GM19372 (cell line): ENCODE measurements around the gene WDR86.

Experiments used
- ATAC-seq: cut with Tn5 transposase; IDR thresholded peaks from one replicate; pipeline ENCODE4 v1.9.1; 2021; ENCODE audit warnings: mild to moderate bottlenecking, low read depth, moderate library complexity; ENCODE audit not compliant: unreplicated experiment

Gene WDR86

DNA sequence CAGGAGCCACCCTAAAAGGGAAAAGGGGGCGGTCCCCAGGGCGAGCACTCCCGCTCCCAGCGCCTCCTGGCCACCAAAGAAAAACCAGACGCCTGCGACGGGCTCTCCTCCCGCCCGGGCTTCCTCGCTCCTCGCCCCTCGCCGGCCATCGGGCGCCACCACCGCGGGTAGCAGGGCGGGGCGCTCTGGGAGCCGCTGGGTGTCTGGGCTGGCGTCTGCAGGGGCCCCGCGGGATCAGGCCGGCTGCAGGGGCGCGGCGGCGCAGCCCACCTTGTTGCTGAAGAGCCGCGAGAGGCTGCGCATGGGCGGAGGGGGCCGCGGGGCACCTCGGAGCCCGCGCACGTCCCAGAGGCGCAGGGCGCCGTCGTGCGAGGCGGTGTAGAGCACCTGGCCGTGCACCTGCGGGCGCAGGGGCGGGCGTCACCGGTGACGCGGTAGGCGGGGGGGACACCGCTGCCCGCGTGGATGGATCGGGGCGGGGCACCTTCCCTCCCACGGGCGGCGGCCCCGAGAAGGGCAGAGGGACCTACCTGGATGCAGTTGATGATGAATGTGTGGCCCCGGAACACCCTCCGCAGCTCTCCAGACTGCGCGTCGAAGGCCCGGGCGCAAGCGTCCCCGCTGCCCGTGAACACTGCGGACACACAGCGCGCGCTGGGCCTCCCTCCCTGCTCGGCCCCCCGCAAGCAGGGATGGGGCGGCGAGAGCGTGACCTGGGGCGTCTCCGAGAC is 28.3 kb downstream of the WDR86 start:
- peak; percentile 49 for ATAC-seq

DNA sequence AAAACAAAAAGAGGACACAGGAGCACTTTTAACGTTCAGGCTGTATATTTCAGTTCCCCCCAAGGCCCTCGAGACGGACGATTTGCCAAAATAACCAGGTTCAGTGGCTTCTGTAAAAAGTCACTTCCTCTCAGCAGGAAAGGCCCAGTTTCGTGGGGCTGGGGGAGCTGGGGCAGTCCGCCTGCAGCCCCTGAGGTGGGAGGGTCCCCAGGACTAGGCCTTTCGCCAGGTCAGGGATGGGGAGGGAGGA is 28.8 kb downstream of the WDR86 start:
- ATAC-seq = peak; percentile 23

- peak; percentile 8 for ATAC-seq
Measured at GRCh38 chr7:151380199-151381097, 29.4 kb downstream of the WDR86 start.

DNA sequence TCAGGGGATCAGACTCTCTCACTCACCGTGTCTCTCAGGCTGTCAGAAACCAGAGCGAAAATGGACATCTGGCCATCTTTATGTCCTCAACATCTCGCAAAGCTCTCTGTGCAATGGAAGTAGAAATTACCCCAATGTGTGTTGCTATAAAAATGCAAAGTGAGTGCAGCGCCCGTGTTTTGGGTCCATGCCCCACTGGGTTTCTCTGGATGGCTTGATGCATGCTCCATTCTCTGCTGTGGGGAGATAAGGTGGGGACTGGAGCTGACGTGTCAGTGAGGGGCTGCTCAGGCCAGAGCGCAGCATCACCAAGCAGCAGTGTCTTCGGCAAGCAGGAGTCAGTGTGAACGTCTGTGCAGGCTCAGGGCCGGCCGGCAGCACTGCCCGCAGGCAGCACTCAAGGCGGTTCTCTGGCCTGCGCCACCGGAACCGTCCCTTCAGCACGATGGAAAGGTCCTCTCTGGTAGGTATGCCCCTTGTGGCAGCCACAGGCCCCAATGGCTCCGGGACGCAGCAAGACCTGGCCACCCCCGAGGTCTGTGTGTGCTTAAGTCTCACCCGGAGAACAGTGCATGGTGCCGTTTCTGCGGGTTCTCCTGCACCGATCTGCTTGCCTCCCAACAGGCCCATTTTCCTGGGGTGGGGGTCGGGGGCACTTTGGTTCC is 30.2 kb downstream of the WDR86 start:
- no peak for ATAC-seq

GRCh38 chr7:151379193-151379520 is 30.7 kb downstream of the WDR86 start:
- ATAC-seq = no peak

DNA sequence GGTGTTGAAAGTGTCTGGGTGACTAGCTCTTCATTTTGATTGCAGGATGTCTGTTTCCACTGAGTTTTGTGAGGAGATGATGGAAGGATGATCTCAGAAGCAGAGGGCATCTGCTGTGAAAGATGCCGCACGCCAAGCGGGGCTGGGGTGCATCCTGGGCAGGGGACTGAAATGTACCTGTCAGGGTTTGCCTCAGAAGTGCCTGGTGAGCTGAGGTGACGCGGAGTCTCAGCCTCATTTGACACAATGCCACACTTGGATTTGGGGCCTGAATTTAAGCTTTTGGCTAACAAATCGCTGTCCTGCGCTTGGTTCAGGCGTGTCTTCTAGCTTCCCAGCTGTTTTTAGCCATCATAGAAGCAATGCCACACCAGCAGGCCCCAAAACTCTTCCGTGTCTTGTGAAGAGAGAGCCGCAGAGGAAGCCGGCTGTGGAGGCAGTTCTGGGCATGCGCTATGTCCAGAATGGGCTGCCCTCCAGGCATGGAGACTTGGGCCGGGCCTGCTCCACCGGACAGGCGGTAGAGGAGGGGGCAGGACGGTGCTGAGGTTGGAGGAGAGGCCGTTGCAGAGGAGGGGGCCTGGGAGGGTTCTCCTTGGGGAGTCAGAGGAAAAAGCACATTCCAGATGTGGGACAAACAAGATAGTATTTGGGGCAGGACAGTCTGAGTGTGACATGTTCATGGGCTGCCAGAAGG is 31.2 kb downstream of the WDR86 start:
- no peak for ATAC-seq

GRCh38 chr7:151378011-151378410 is 31.8 kb downstream of the WDR86 start:
- no peak for ATAC-seq

DNA sequence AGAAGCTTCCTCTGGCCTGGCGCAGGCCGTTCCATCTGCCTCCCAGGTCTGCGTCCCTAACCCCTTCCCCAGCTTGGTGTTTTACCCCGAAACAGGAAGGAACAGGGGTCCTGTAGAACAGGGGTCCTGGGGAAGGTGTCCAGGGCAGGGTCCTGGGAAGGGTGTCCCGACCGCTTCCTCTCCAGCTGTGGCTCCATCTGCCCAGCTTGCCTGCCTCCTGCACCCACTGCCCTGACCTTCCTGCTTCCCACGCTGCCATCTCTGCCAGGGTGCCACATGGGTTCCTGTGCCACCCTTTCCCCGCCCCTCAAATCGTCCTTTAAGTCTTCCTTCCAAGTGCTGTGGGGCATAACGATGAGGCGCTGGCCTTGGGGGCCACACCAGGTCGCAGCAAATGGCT is 32.4 kb downstream of the WDR86 start:
- no peak for ATAC-seq

- no peak for ATAC-seq
Measured at GRCh38 chr7:151376218-151376902, 33.5 kb downstream of the WDR86 start.

GRCh38 chr7:151375530-151376217 is 34.2 kb downstream of the WDR86 start:
- no peak for ATAC-seq

DNA sequence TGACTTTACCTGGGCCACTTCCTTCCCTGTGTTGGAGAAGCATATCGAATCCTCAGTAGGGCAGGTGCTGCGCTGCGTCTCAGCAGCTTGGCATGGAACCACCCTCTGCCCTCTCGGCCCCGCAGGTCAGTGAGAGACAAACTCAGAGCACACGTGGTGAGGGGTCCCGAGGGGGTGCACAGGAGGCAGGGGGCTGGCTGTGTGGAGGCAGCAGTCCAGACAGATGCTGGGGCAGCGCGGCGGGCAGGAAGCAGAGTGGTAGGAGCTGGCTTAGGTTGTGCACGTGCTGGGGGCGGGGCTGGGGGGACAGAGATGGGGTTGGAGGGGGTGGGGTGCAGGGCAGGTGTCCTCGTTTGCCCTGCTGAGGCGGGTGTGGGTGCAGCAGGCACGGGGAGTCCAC is 35.1 kb downstream of the WDR86 start:
- no peak for ATAC-seq

GRCh38 chr7:151374139-151374538 is 35.7 kb downstream of the WDR86 start:
- no peak for ATAC-seq

DNA sequence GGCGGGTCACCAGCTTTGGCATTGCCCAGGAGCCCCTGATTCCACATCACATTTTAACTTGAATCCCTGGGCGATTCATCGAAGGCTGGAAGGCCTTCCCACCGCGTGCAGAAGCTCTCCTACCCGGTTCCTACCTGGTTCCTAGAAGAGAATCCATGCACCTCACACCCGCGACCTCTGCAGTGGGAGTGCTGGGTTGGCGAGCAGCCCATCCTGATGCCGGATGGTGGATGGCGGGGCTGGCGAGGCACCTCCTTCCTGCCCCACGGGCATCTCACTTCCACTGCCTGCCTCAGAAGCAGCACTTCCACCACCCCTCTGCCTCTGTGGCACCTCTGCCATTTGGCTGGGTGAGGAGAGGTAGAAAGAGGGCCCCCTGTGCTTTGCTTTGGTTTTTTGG is 36.2 kb downstream of the WDR86 start:
- ATAC-seq = no peak

DNA sequence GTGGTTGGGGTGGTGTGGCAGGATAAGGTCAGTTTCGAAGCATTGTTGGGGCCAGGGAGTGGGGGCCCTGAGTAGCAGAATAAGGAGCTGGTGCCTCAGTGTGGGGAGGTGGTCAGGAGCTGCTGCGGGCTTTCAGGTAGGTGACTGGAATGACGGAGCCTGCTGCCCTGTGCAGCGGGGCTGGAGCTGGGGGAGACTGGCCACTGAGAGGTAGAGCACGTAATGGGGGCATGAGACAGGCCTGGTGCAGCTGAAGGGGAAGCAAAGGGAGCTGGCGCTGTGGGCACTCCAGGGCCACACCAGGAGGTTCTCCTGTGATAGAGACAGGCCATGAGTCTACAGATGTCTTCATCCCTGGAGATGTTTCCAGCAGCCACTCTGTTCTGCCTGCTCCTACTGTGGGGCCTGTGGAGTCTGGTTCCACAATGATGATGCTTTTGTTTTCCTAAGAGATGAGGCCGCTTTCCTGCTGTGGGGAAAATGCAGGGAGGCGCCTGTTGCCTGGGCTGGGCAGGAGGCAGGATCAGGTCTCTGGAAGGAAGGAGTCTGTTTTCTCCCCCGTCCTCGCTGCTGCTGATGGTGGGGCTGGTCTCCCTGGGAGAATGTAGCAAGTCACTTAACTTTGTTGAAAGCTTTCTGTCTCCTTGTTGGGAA is 37.1 kb downstream of the WDR86 start:
- ATAC-seq = no peak

DNA sequence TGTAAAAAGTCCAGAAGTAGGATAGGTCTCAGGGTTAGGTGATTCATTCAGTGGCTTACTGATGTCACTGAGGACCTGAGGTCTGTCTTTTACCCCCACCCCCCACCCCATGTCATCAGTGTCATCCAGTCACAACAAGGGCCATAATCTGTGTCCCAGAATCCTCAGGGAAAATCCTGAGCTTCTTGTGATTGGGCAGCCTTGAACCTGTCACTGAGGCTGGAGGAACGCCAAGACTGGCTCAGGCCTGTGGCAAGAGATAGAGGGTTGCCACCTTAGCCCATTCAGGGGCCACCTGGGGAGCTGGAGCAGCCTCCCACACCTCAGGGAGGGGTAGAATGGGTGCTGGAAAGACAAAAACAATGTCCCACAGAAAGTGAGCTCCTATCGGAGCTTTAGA is 38.6 kb downstream of the WDR86 start:
- no peak for ATAC-seq

- peak; percentile 98 for ATAC-seq
Measured at GRCh38 chr7:151368136-151368571, 41.7 kb downstream of the WDR86 start.

DNA sequence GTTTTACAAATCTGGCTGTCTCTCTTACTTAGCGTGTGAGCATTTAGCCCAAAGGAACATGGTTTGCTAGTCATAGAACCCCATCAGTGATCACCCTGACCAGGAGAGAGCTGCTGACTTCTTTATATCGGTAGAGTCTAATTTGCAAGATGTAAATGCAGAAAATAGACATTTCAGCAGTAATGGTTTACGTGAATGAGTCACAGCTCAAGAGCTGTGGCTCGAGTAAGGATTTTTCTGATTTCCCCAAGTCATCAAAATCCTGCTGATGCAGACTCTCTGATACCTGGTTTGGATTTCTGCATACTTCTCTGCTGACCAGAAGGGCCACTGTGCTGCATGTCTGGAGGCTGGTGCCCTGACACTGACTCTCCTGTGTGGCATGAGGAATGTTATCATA is 42.6 kb downstream of the WDR86 start:
- no peak for ATAC-seq

DNA sequence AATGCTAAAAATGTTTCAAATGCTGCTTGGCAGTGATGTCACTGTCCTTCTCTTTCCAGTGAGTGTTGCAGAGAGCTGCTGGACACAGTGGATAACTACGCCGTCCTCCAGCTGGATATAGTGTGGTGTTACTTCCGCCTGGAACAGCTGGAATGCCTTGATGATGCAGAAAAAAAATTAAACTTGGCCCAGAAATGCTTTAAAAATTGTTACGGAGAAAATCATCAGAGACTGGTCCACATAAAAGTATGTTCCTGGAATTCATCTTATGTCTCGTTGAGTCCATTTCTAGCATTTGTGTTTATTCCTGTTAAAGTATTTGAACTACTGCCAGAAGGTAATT is 43.0 kb downstream of the WDR86 start:
- ATAC-seq = no peak

GRCh38 chr7:151366166-151366879 is 43.5 kb downstream of the WDR86 start:
- ATAC-seq = no peak
